GM13976 (cell line): ENCODE data around the gene ALPI.

Source experiments
- DNase-seq: peaks from one replicate; pipeline ENCODE4 v3.0.0; 2012; ENCODE audit warnings: low spot score
- CTCF ChIP-seq: IDR thresholded peaks from 2 replicates; pipeline ENCODE4 v1.5.1; 2012; ENCODE audit warnings: borderline replicate concordance, mild to moderate bottlenecking; ENCODE audit not compliant: insufficient read depth; ENCODE audit errors: extremely low read depth, missing control alignments, control extremely low read depth
- in situ Hi-C: fragments of 300-500 bp; cut with MboI; formaldehyde crosslinking; loops from one replicate; pipeline ENCODE4 v1.12.0; 2022; ENCODE audit warnings: low sequenced_read_pairs, mixed read lengths, inconsistent platforms; ENCODE audit not compliant: unreplicated experiment

Gene ALPI

GRCh38 chr2:232494542-232494941, 38.6 kb downstream of the ALPI start:
- in situ Hi-C loops: no loop called here
- DNase-seq: no peak
- no peak for TF ChIP-seq CTCF

- DNase-seq: no peak
- no peak for TF ChIP-seq CTCF
- in situ Hi-C loops: no loop called here
Observed at GRCh38 chr2:232495292-232495691, 39.3 kb downstream of the ALPI start.

- TF ChIP-seq CTCF: no peak
Observed at GRCh38 chr2:232496501-232497270, 40.7 kb downstream of the ALPI start.

GRCh38 chr2:232497348-232497747, 41.4 kb downstream of the ALPI start:
- no peak for TF ChIP-seq CTCF
- in situ Hi-C loops: no loop called here
- no peak for DNase-seq

More at GRCh38 chr2:232496501-232497270, 40.7 kb downstream of the ALPI start:
- no peak for DNase-seq
- in situ Hi-C loops: no loop called here

- TF ChIP-seq CTCF: no peak
- in situ Hi-C loops: no loop called here
- no peak for DNase-seq
Observed at GRCh38 chr2:232498452-232498851, 42.5 kb downstream of the ALPI start.

- DNase-seq: no peak
Observed at GRCh38 chr2:232501331-232501771, 45.4 kb downstream of the ALPI start.

More at GRCh38 chr2:232501331-232501771, 45.4 kb downstream of the ALPI start:
- in situ Hi-C loops: no loop called here
- TF ChIP-seq CTCF: no peak
